Fibroblast of peridontal ligament (primary cell): ENCODE data around the gene SLC17A2.

Source experiments
- DNase-seq: peaks from one replicate; pipeline ENCODE4 v3.0.0-alpha.2; 2010; ENCODE audit errors: extremely low read depth

The SLC17A2 gene, protein sequence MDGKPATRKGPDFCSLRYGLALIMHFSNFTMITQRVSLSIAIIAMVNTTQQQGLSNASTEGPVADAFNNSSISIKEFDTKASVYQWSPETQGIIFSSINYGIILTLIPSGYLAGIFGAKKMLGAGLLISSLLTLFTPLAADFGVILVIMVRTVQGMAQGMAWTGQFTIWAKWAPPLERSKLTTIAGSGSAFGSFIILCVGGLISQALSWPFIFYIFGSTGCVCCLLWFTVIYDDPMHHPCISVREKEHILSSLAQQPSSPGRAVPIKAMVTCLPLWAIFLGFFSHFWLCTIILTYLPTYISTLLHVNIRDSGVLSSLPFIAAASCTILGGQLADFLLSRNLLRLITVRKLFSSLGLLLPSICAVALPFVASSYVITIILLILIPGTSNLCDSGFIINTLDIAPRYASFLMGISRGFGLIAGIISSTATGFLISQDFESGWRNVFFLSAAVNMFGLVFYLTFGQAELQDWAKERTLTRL

GRCh38 chr6:25930532-25931410, at the start of gene SLC17A2:
Gene SLC17A2, minus strand, starts transcription at chr6:25930691. Its CDS starts 4,895 bp downstream, at chr6:25925796.
- no peak for DNase-seq

- no peak for DNase-seq
Observed at GRCh38 chr6:25975923-25976560, 45.6 kb upstream of the SLC17A2 start.

- no peak for DNase-seq
Observed at GRCh38 chr6:25973923-25974555, 43.5 kb upstream of the SLC17A2 start.

GRCh38 chr6:25972902-25973301, 42.4 kb upstream of the SLC17A2 start:
- no peak for DNase-seq

- no peak for DNase-seq
Observed at GRCh38 chr6:25972128-25972527, 41.6 kb upstream of the SLC17A2 start.

GRCh38 chr6:25971187-25971821, 40.8 kb upstream of the SLC17A2 start:
- peak; percentile 88 for DNase-seq

- peak; percentile 93 for DNase-seq
Observed at GRCh38 chr6:25968769-25969168, 38.3 kb upstream of the SLC17A2 start.

GRCh38 chr6:25966711-25967110, 36.2 kb upstream of the SLC17A2 start:
- DNase-seq: no peak

DNA sequence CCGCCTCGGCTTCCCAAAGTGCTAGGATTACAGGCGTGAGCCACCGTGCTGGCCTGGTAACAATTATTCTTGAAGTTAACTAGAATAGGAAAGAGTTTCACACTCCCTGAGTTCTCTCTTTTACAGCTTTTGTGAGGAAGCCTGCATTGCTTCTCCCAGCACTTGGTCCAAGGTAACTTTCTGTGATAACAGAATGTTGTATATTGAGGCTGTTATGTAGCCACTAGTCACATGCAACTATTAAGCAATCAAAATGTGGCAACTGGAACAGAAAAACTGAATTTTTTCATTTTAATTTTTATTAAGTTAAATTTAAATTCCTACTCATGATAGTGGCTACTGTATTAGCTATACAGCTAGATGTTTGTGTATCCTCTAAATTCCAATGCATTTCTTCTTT, 34.6 kb upstream of the SLC17A2 start:
- DNase-seq: no peak

GRCh38 chr6:25963426-25964123, 33.1 kb upstream of the SLC17A2 start:
- peak; percentile 36 for DNase-seq

DNA sequence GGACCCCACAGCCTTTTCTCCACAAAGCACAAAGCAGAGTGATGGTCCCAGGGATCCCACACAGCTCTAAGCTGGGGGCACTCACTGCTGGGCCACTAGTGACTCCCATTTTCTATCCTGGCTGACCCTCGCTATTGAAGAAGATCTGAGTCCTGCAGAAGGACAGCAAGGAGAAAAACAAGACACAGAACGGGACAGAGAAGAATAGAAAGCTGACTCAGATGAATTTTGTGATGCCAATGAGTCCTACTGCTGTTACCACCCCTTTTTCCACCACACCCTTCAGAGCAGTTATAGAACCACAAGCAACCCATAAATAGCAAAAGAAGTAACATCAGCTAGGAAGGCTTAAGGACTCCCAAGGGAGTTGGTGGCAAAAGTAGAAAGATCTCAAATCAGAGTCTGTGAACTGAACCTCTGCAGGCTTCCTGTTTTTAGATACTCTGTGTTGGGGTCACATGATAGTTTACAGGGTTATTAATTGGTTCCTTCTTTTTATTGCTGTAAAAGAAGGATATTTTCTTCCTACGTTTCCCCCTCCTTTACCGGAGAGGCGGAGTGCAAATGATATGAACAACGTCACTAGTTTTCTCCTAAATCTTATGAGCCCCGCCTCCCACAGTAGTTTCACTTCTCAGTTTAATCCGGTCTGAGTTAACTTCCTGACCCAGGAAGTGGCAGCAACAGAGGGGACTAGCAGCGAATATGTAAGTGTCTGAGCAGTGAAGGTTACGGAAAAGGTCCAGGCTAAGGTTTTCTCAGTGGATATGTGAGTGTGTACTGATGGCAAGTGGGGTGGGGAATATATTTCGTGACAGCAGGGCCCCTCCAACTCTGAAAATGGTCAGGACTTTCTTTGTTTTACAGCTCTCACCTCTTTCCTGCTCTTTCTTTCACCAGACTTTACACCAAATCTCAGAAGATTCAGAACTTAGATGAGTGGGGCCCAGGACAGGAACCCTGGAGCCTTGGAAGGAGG, 31.9 kb upstream of the SLC17A2 start, which contains the start of gene TRIM38:
Gene TRIM38, plus strand, starts transcription at position 654 of the 979 bp plus-strand sequence. CDS start 3,721 bp downstream, outside the sequence.
- DNase-seq: peak; percentile 95

GRCh38 chr6:25961619-25962148, 31.2 kb upstream of the SLC17A2 start:
- no peak for DNase-seq

GRCh38 chr6:25960734-25961133, 30.2 kb upstream of the SLC17A2 start:
- no peak for DNase-seq

GRCh38 chr6:25959890-25960536, 29.5 kb upstream of the SLC17A2 start:
- DNase-seq: peak; percentile 13

DNA sequence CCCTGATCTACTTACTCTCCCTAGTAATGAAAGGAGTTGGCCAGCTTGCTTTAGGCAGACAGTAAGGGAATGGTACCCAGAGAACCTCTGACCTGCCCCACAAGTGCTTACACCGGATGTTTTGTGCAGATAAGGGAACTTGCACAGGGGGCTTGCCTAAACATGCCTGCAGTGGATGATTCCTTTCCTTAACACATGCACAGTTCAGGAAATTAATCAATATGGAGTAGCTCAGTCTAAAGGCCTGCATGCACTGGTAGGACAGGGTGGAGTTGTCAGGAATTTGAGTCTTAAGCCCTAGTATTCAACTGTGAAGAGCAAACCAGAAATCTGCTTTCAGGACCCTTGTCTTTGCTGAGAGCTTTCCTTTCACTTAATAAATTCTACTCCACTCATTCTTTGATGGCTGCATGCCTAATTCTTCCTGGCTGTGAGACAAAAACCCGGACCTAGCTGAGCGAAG, 28.2 kb upstream of the SLC17A2 start:
- DNase-seq: no peak

- DNase-seq: no peak
Observed at GRCh38 chr6:25956226-25956625, 25.7 kb upstream of the SLC17A2 start.

DNA sequence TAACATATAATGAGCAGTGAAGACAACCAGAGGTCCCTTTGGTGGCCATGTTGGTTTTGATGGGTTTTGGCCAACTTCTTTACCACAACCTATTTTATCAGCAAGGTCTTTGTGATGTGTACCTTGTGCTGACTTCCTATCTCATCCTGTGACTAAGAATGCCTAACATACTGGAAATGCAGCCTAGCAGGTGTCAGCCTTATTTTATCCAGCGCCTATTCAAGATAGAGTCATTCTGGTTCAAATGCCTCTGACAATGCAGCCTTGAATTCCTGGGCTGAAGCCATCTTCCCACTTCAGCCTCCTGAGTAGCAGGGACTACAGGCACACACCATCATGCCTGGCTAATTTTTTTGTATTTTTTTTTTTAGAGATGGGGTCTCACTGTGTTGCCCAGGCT, 24.3 kb upstream of the SLC17A2 start:
- DNase-seq: no peak

GRCh38 chr6:25953733-25954132, 23.2 kb upstream of the SLC17A2 start:
- DNase-seq: no peak
